Astrocyte of the cerebellum (primary cell): Measurements from ENCODE around the gene AGAP1.

Experiments
- DNase-seq: peaks from one replicate; pipeline ENCODE4 v3.0.0-alpha.2; 2011; ENCODE audit warnings: low read depth
- H3K4me3 ChIP-seq: 2 replicates; pipeline ENCODE4 v1.5.1; 2011; ENCODE audit warnings: mild to moderate bottlenecking, low read depth, low read length, moderate library complexity
- in situ Hi-C: cut with HindIII; loops from 2 replicates; pipeline ENCODE4 v1.10.0; 2017; ENCODE audit warnings: low sequenced_read_pairs
- TF ChIP-seq, protein P1 (sequence below): IDR thresholded peaks from 2 replicates; pipeline ENCODE4 v1.5.1; 2012; ENCODE audit warnings: low read length, low read depth, moderate library complexity, mild to moderate bottlenecking; ENCODE audit errors: missing control alignments

The AGAP1 gene

DNA sequence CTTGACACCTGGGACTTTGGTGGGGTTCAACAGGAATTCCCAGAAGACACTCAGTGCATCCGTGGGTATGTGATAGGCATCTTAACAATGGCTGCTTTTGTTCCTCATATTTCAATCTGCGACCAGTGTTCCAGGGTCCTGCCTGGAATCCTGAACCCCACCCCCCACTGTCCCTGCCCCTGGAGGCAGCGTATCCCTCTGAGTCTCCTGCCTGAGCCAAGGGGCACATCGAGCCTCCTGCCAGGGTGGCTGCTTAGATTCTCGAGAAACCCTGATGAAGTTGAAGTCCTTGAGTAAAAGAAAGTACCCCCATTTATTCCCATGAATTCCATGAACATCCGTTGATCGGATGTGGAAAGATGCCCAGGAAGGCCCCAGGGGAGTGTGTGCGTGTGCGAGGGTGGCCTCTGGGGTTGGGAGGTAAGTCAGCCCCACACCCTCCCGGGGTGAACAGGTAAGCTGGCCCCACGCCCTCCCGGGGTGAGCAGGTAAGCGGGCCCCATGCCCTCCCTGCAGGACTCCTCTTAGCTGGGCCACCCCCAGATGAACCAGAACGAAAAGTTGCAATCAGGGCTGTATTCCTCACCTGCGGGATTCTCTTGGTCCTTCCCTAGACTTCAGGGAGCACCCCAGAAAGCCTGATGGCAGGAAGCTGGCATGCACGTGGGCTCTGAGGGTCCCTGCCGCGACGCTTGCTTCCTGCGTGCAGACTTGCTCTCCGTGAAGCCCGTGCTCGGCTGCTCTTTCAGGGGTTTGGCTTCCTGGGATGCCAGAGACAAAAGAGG is 253.3 kb downstream of the AGAP1 start:
- no peak overlapping the region for H3K4me3 ChIP-seq
- DNase-seq: no peak
- in situ Hi-C loops: no loop called here
- TF ChIP-seq, protein P1, sequence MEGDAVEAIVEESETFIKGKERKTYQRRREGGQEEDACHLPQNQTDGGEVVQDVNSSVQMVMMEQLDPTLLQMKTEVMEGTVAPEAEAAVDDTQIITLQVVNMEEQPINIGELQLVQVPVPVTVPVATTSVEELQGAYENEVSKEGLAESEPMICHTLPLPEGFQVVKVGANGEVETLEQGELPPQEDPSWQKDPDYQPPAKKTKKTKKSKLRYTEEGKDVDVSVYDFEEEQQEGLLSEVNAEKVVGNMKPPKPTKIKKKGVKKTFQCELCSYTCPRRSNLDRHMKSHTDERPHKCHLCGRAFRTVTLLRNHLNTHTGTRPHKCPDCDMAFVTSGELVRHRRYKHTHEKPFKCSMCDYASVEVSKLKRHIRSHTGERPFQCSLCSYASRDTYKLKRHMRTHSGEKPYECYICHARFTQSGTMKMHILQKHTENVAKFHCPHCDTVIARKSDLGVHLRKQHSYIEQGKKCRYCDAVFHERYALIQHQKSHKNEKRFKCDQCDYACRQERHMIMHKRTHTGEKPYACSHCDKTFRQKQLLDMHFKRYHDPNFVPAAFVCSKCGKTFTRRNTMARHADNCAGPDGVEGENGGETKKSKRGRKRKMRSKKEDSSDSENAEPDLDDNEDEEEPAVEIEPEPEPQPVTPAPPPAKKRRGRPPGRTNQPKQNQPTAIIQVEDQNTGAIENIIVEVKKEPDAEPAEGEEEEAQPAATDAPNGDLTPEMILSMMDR: no peak

DNA sequence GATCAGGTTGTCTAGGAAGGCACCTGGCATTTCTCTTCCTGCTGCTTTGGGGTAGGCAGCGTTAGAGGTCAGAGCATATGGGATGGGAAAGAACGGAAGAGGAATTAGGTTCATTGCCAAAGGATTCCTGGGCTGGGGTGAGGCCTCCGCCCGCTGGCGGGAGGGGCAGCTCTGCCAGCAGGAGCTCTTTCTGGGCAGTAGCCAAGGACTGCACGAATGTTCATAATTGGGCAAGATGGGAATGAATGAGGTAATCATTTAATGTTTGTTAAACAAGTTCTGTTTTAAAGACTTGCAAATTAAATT is 253.9 kb downstream of the AGAP1 start:
- no peak overlapping the region for H3K4me3 ChIP-seq
- no peak for DNase-seq
- TF ChIP-seq, protein P1: no peak
- in situ Hi-C loops: no loop called here

DNA sequence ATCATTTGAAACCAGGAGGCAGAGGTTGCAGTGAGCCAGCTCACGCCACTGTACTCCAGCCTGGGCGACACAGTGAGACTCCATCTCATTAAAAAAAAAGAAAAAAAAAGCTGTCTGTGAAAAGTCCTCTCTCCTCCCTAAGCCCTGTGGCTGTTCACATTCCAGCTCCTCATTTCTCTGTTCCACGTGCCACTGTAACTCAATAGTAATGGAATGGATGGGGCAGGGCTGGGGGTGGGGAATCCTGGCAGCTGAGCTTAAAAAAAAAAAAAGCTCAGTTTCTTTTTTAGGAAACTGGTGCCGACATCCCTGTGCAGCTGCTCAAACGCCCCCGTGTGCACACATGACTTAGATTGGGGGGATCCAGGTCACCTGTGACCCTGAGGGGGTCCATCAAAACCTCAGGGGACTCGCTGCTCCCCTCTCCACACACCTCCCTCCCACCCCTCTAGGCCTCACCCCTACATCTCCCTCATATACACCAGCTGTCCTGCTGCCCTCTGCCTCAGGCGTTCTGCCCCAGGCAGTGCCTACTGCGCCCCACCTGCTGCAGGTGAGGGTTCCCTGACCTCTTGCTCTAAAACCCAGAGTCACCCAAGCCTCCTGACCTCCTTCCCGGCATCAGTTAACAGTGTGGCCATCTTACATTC is 255.4 kb downstream of the AGAP1 start:
- H3K4me3 ChIP-seq: no peak overlapping the region
- in situ Hi-C loops: no loop called here
- DNase-seq: no peak
- TF ChIP-seq, protein P1: no peak

DNA sequence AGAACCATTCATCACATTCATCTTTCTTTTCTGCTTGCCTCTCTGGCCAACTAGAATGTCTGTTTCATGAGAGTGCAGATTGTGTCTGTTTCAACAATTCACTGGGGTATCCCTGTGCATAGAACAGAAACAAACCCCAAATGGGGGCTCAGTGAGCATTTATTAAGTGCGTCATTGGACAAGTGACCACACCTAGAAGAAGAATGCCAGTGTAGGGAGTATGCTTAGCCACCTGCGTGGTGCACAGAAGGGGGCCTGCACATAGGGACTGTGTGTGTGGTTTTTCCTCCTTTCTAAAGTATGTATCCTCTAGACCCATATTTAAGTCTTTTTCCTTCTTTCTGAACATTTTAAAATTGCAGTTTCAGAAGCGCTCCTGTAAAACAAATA is 255.9 kb downstream of the AGAP1 start:
- in situ Hi-C loops: no loop called here

DNA sequence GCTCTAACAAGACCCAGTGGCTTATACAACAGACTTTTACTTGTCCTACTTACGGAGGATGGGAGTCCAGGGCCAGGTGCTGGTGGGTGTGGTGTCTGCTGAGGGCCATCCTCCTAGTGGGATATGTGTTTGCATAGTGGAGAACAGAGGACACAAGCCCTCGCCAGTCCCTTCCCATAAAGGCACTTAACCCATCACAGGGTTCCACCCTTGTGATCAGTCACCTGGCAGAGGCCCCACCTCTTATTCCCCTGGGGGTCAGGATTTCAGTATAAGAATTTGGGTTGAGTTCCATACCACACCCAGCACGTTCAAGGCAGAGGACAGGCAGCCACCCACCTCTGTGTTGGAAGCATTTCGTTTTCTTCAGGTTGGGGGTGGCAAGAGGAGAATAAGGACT is 259.0 kb downstream of the AGAP1 start:
- no peak for DNase-seq
- in situ Hi-C loops: no loop called here
- TF ChIP-seq, protein P1: no peak
- H3K4me3 ChIP-seq: no peak overlapping the region

More for the DNA sequence above, 255.9 kb downstream of the AGAP1 start:
- DNase-seq: no peak
- no peak overlapping the region for H3K4me3 ChIP-seq
- TF ChIP-seq, protein P1: no peak

DNA sequence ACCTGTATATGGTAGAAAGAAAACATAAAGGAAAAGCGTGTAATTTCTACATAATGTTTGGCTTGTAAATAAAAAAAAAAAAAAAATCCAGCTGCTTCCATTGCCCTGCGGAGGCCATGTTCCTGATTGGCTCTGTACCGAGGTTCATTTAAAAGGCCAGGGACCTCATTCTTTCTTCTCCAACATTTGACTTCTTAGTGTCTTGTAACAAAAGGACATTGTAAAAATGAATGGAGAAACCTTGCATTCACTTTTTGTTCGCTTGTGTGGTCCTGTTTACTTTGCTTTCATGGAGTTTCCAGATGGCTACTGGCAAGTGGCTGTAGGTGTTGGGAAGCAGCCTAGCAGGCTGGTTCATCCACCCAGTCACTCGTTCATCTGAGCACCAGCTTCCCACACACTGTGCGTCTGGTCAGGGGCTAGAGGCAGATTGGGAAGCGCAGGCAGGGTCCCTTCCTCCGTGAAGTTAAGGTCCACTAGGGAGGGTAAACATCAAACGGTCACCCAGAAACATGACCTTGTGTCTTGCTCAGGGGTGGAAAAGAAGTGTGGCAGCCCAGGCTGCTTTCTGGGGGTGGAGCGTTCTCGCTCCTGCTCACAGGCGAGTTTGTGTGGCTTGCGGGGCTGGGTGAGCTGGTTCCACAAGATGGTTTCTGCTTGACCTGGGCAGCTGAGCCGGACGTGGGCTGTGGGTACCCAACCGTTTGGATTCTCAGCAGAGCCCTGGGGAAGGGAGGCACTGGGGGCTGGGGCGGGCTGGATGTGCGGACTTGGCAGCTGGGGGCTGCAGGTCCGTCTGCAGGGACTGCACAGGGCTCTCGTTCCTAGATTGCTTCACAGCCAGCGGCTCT is 260.7 kb downstream of the AGAP1 start:
- TF ChIP-seq, protein P1: no peak
- H3K4me3 ChIP-seq: no peak overlapping the region
- no peak for DNase-seq
- in situ Hi-C loops: no loop called here
